HCT116 (cell line): ENCODE results near the gene HIP1. TPM values are rescaled to one million over a fixed set of nuclear protein-coding genes. Genes with fewer than 3 reads are reported as not detected.

ENCODE experiments used
- ATAC-seq: fragments of 200-7000 bp; cut with Tn5 transposase; 2 replicates; pipeline ENCODE4 v1.9.1; 2020; ENCODE audit warnings: mild to moderate bottlenecking, moderate library complexity
- BruUV-seq: library from RNA; stranded (reverse); fragments of 400-500 nt; replicated peaks from 2 replicates; lab custom pipeline; 2021; lab: Mats Ljungman, UMichigan
- CTCF ChIA-PET: fragments of 300-600 bp; sonication (Branson Sonifier 250); formaldehyde crosslinking; loops from one replicate; lab custom pipeline; 2021; ENCODE audit warnings: antibody characterized with exemption; lab: Charles Lee
- POLR2A ChIA-PET: fragments of 300-600, 350-600 bp; sonication (Branson Sonifier 250); formaldehyde crosslinking; loops from one replicate; lab custom pipeline; 2021; ENCODE audit warnings: antibody characterized with exemption; lab: Charles Lee
- RAD21 ChIA-PET, 2 experiments: fragments of 300-600 bp; sonication (Branson Sonifier 250); formaldehyde crosslinking; loops; one replicate each; lab custom pipeline; 2023; ENCODE audit warnings: low total read pairs in 2 of 2; ENCODE audit not compliant: uncharacterized antibody in 2 of 2, unreplicated experiment in 2 of 2, low non-redundant PET in 1 of 2; lab: Charles Lee
- DNase-seq: peaks from one replicate; pipeline ENCODE4 v3.0.0-alpha.2; 2010; ENCODE audit warnings: low read depth, low spot score
- H2AFZ ChIP-seq: fragments of 200-600 bp; shearing (Covaris generic), sonication (generic); 2 replicates; pipeline ENCODE4 v1.6.1; 2017; ENCODE audit warnings: low read depth, mixed run types, mixed read lengths, antibody characterized with exemption, low read length; ENCODE audit not compliant: poor library complexity, severe bottlenecking
- H3K27ac ChIP-seq: 2 replicates; pipeline ENCODE4 v1.5.1; 2012; ENCODE audit warnings: low read depth, low read length
- H3K27me3 ChIP-seq: fragments of 200-600 bp; sonication (generic); 2 replicates; pipeline ENCODE4 v1.6.1; 2016; ENCODE audit warnings: mixed run types, low read length, mixed read lengths; ENCODE audit not compliant: insufficient read depth
- H3K36me3 ChIP-seq, 2 experiments: fragments of 200-500 bp in 1 of 2; fragments of 200-600 bp in 1 of 2; sonication (Bioruptor generic) in 1 of 2; sonication (generic) in 1 of 2; 2 replicates each; pipeline versions ENCODE4 v1.5.1 to v1.6.1; 2014 to 2016; ENCODE audit warnings: low read length in 2 of 2, inconsistent platforms in 1 of 2, mixed read lengths in 1 of 2, mixed run types in 1 of 2; ENCODE audit not compliant: insufficient read depth in 2 of 2, control insufficient read depth in 1 of 2
- H3K4me1 ChIP-seq, 2 experiments: fragments of 200-600 bp in 1 of 2; sonication (generic) in 1 of 2; 2 replicates each; pipeline versions ENCODE4 v1.5.1 to v1.6.1; 2012 to 2017; ENCODE audit warnings: low read length in 2 of 2, inconsistent platforms in 1 of 2, mild to moderate bottlenecking in 1 of 2, mixed read lengths in 1 of 2, mixed run types in 1 of 2, moderate library complexity in 1 of 2; ENCODE audit not compliant: insufficient read depth in 2 of 2, control insufficient read depth in 1 of 2
- H3K4me2 ChIP-seq: fragments of 200-600 bp; sonication (generic); 2 replicates; pipeline ENCODE4 v1.6.1; 2017; ENCODE audit warnings: mixed run types, low read length, mixed read lengths
- H3K4me3 ChIP-seq, 2 experiments: fragments of 200-600 bp in 1 of 2; sonication (generic) in 1 of 2; replicated peaks in 1 of 2; 2 replicates each; pipeline ENCODE4 v1.5.1; 2011 to 2016; ENCODE audit warnings: low read length in 2 of 2, control low read depth in 1 of 2, low read depth in 1 of 2, mild to moderate bottlenecking in 1 of 2, mixed read lengths in 1 of 2, mixed run types in 1 of 2
- H3K79me2 ChIP-seq: fragments of 200-600 bp; sonication (generic); 2 replicates; pipeline ENCODE4 v1.6.1; 2017; ENCODE audit warnings: mild to moderate bottlenecking, mixed run types, low read length, moderate library complexity, mixed read lengths; ENCODE audit not compliant: insufficient read depth
- H3K9ac ChIP-seq: fragments of 200-600 bp; sonication (generic); 2 replicates; pipeline ENCODE4 v1.6.1; 2016; ENCODE audit warnings: low read length, mixed read lengths
- H3K9me2 ChIP-seq: fragments of 200-600 bp; sonication (generic), shearing (Covaris generic); 2 replicates; pipeline ENCODE4 v1.6.1; 2017; ENCODE audit warnings: mixed run types, mild to moderate bottlenecking, moderate library complexity; ENCODE audit not compliant: insufficient read depth
- H3K9me3 ChIP-seq, 2 experiments: fragments of 200-500 bp in 1 of 2; fragments of 200-600 bp in 1 of 2; sonication (Bioruptor generic) in 1 of 2; sonication (generic) in 1 of 2; 2 replicates each; pipeline ENCODE4 v1.6.1; 2014 to 2017; ENCODE audit warnings: low read length in 2 of 2, mixed read lengths in 2 of 2, inconsistent platforms in 1 of 2, low read depth in 1 of 2, mild to moderate bottlenecking in 1 of 2, mixed run types in 1 of 2, moderate library complexity in 1 of 2; ENCODE audit not compliant: control insufficient read depth in 1 of 2, insufficient read depth in 1 of 2
- H4K20me1 ChIP-seq: fragments of 200-600 bp; sonication (generic), shearing (Covaris generic); 2 replicates; pipeline ENCODE4 v1.6.1; 2017; ENCODE audit warnings: mixed run types, mild to moderate bottlenecking, moderate library complexity; ENCODE audit not compliant: insufficient read depth
- CEBPB ChIP-seq: IDR thresholded peaks from 2 replicates; pipeline ENCODE4 v1.6.1; 2012; ENCODE audit warnings: low read depth
- CTCF ChIP-seq, 3 experiments: fragments of 200-600 bp in 1 of 3; sonication (generic) in 1 of 3; IDR thresholded peaks in 2 of 3; conservative IDR thresholded peaks in 1 of 3; 2 replicates each; pipeline ENCODE4 v1.5.1; 2012 to 2017; ENCODE audit warnings: low read depth in 2 of 3, low read length in 2 of 3, antibody characterized with exemption in 1 of 3, borderline replicate concordance in 1 of 3, control low read depth in 1 of 3, mild to moderate bottlenecking in 1 of 3, mixed read lengths in 1 of 3, mixed run types in 1 of 3, moderate library complexity in 1 of 3; ENCODE audit not compliant: insufficient read depth in 1 of 3
- EGR1 ChIP-seq: IDR thresholded peaks from 2 replicates; pipeline ENCODE4 v1.6.1; 2012; ENCODE audit warnings: low read depth
- FOSL1 ChIP-seq: IDR thresholded peaks from 2 replicates; pipeline ENCODE4 v1.6.1; 2012; ENCODE audit warnings: low read depth
- RAD21 ChIP-seq: IDR thresholded peaks from 2 replicates; pipeline ENCODE4 v1.6.1; 2012; ENCODE audit warnings: low read depth, mild to moderate bottlenecking
- SIN3A ChIP-seq: IDR thresholded peaks from 2 replicates; pipeline ENCODE4 v1.6.1; 2012; ENCODE audit warnings: low read depth
- SP1 ChIP-seq: IDR thresholded peaks from 2 replicates; pipeline ENCODE4 v1.6.1; 2012; ENCODE audit warnings: low read depth
- SRF ChIP-seq: IDR thresholded peaks from 2 replicates; pipeline ENCODE4 v1.6.1; 2012; ENCODE audit warnings: low read depth
- TCF7L2 ChIP-seq: IDR thresholded peaks from 2 replicates; pipeline ENCODE4 v1.7.0; 2011; ENCODE audit warnings: borderline replicate concordance, inconsistent platforms; ENCODE audit not compliant: insufficient read depth, insufficient read length; ENCODE audit errors: extremely low read depth
- ZBTB33 ChIP-seq: IDR thresholded peaks from 2 replicates; pipeline ENCODE4 v1.6.1; 2011; ENCODE audit warnings: mild to moderate bottlenecking, low read length, moderate library complexity; ENCODE audit not compliant: insufficient replicate concordance; ENCODE audit errors: extremely low read depth
- intact Hi-C: fragments of 100-400 bp; cut with micrococcal nuclease; formaldehyde crosslinking; loops from 2 replicates; pipeline ENCODE4 v1.10.0; 2022
- total RNA-seq: library from RNA; stranded (reverse); gene quantifications from one replicate; pipeline ENCODE4 v1.2.1, GENCODE V29; 2021; ENCODE audit not compliant: unreplicated experiment

Gene HIP1
- total RNA-seq, 1 experiment from 2014 or later: 22.1 TPM

DNA sequence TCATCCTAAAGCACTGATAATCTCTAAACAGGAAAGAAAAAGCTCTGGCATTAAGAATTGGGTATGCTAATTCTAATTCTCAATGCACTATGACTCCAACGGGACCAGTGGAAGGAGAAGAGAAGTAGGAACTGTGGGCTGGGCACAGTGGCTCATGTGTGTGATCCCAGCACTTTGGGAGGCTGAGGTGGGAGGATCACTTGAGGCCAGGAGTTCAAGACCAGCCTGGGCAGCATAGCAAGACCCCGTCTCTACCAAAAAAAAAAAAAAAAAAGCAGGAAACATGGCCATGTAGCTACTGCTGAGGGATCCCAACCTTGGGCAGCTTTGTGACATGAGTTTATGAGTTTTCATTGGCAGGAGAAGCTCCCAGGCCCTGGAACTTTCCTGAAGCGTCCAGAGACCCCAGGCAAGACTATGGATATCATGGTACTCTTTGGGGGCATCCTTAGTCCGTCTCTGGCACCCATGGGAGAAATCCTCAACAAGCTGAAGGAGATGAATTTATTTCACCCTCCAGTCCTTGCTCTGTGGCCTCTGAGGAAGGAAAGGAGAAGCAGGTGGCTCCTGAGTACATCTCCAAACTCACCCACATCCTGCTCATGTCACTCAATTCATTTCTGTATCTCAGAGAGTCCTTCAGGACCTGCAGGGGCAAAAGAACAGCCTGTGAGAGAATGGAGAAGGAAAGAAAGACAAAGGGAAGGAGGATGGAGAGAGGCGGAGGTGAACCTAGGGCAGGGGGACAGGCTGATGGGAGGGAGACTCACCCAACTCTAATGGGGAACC lies 147.1 kb downstream of the HIP1 start:
- Histone ChIP-seq H3K4me2 (no peak overlapping the region), H3K4me1 (peaks cover 7 to 15% of the 10 kb centered on the region in 2 experiments), H3K9me3 (no peaks in the 10 kb centered on the region), H3K27ac (no peak overlapping the region), H3K4me3 (no peak overlapping the region), H3K27me3 (no peaks in the 10 kb centered on the region), H2AFZ (no peak overlapping the region), H4K20me1 (no peaks in the 10 kb centered on the region), H3K9ac (no peak overlapping the region), H3K36me3 (peaks cover 0 to 5% of the 10 kb centered on the region in 2 experiments; a peak in 1 of 4 replicates), H3K9me2 (no peaks in the 10 kb centered on the region), H3K79me2 (no peaks in the 10 kb centered on the region)
- no peak for ATAC-seq
- CTCF ChIA-PET: no interaction called here
- TF ChIP-seq SIN3A: no peak
- no peak for TF ChIP-seq SP1
- TF ChIP-seq SRF: no peak
- no peak for TF ChIP-seq CTCF (IDR thresholded peaks at IDR 0.05 in 2 of 3, conservative IDR thresholded peaks at IDR 0.05 in 1 of 3; ENCODE audit: borderline replicate concordance in 1 of 3, insufficient read depth in 1 of 3, low read depth in 2 of 3, low read length in 2 of 3)
- TF ChIP-seq ZBTB33: no peak
- no peak for TF ChIP-seq CEBPB
- TF ChIP-seq EGR1: no peak
- no peak for TF ChIP-seq RAD21
- no peak for TF ChIP-seq TCF7L2
- no peak for TF ChIP-seq FOSL1
- RAD21 ChIA-PET: no interaction called here
- BruUV-seq: no TSS peak
- no peak for DNase-seq
- POLR2A ChIA-PET: no interaction called here
- intact Hi-C loops: no loop called here
